ENCODE measurements around the gene PRKCQ. TPM values are rescaled to one million over a fixed set of nuclear protein-coding genes. Genes with fewer than 3 reads are reported as not detected.

The PRKCQ gene
- total RNA-seq, 1 experiment from 2014 or later, result 6.8 TPM

DNA sequence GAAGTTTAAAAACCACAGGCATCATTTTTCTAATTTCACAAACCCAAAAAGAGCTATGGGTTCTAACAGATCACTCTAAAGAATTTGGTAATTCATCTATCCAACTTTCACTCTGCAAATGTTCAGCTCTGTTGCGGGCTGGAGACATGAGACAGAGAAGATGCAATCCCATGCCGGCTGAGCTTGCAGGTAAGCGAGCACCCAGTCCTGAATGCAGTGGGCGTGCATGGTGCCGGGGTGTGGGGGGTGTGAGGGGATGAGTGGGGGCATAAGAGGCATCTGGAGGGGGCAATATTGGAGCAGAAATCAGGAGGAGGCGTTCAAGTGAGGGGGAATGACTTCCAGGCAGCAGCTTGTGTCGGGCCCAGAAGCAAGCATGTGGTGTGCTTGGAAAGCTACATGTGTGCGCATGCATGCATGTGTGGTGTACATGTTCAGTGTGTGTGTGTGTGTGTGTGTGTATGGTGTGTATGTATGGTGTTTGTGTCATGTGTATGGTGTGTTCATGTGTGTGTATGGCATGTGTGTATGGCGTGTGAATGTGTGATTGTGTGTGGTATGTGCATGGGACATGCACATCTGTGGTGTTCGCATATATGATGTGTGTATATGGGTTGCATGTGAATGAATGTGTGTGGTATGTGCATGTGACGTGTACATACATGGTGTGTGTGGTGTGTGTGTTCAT is 172.9 kb downstream of the PRKCQ start:
- no peak for DNase-seq (ENCODE audit: low spot score)

DNA sequence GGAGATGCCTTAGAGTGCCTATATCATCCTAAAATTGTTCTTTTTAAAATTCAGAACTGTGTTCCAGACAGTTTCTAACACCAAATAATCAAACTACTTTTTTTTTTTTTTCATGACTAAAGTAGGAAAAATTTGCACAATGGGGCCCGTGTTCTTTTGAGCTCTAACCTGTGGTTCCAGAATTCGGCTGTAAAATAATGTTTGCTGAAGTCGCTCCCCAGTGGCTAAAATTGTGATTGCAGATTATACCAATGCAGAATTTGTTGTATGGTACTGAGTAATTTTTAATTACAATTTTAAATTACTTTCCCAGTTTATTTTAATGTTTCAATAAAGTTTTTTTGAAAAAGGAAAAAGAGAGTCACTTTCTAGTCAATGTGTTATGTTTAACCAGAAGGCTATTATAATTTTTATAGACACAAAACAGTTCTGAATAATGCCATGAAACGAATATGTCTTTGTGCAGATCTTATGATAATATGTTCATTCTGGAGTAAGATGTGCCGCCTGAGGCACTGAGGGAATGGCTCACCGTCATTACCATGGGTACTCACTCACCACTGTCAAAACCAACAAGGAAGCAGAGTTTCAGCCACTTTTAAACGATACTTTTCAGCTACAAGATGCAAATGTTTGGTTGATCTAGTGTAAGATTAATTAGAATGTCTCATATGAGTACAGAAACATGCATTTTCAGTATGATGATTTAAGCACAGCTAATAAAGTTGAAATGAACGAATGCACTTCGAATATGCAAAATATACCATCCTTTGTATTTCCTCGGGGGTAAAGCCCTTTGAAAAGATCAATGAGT is 173.6 kb downstream of the PRKCQ start:
- DNase-seq (ENCODE audit: low spot score), result no peak

DNA sequence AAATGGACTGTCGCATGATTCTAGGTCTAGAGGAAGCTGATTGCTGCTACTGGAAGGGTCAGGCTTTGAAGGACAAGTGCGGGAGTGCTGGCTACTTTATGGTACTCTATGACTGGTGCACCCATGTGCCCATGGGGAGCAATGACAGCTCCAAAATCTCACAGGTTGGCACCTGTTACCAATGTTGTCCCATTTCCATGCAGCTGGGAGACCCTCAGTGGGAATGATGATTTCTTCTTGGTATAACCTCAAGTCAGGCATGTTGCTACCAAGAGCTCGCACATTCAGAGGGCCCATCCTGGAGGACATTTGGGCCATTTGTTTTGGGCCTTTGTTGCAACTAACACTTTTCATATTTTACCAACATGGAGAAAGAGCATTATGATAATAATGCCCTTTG is 174.4 kb downstream of the PRKCQ start:
- DNase-seq (ENCODE audit: low spot score), result no peak

DNA sequence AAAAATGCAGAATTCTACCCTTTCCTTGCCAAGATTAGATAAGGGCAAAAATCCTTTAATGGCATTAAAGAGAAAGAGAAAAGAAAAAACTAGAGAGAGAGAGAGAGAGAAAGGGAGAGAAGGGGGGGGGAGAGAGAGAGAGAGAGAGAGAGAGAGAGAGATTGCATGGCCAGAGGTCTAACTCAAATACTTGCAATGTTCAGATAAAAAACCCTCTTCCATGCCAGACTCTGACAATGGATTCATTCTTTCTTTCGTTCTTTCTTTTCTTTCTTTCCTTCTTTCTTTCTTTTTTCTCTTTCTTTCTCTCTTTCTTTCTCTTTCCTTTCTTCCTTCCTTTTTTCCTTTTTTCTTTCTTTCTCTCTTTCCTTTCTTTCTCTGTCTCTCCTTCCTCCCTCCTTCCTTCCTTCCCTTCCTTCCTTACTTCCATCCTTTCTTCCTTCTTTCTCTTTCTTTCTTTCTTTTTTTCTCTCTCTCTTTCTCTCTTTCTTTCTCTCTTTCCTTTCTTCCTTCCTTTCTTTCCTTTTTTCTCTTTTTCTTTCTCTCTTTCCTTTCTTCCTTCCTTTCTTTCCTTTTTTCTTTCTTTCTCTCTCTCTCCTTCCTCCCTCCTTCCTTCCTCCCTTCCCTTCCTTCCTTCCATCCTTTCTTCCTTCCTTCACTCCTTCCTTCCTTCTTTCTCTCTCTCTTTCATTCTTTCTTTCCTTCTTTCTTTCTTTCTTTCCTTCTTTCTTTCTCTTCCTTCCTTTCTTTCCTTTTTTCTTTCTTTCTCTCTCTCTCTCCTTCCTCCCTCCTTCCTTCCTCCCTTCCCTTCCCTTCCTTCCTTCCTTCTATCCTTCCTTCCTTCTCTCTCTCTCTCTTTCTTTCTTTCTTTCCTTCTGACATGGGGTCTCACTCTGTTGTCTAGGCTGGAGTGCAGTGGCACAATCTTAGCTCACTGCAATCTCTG is 175.7 kb downstream of the PRKCQ start:
- DNase-seq (ENCODE audit: low spot score), result no peak

DNA sequence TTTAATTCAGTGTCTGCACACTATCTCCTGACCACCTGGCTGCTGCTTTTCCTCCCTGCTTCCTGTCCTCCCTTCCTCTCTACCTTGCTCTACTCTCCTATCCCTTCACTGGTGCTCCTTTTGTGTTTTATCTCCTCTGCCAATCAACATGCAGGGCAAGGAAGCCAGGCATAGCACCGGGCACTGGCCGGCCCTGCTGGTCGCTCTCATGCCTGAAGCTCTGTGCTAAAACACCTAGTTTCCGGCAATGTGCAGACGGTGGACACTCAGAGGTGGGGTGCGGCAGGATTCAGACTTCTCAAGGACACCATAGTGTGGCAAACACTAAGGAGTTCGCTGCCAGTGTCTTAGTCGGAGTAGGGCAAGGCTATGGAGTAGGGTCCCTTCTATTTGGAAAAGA is 177.1 kb downstream of the PRKCQ start:
- no peak for DNase-seq (ENCODE audit: low spot score)

DNA sequence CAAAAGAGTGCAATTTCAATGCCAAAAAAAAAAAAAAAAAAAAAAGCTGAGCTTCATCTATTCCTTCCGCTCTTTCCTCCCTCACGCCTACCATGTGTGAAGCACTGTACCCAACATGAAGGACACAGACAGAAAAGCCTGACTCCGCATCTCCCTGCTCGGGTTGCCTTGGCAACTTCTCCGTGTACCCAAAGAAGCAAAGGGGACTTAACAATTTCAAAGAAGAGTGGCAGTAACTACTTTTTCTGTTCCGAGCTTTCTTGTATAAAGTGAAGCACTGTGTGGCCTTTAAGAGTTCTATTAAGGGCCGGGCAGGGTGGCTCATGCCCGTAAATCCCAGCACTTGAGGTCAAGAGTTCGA is 177.7 kb downstream of the PRKCQ start:
- no peak for DNase-seq (ENCODE audit: low spot score)

DNA sequence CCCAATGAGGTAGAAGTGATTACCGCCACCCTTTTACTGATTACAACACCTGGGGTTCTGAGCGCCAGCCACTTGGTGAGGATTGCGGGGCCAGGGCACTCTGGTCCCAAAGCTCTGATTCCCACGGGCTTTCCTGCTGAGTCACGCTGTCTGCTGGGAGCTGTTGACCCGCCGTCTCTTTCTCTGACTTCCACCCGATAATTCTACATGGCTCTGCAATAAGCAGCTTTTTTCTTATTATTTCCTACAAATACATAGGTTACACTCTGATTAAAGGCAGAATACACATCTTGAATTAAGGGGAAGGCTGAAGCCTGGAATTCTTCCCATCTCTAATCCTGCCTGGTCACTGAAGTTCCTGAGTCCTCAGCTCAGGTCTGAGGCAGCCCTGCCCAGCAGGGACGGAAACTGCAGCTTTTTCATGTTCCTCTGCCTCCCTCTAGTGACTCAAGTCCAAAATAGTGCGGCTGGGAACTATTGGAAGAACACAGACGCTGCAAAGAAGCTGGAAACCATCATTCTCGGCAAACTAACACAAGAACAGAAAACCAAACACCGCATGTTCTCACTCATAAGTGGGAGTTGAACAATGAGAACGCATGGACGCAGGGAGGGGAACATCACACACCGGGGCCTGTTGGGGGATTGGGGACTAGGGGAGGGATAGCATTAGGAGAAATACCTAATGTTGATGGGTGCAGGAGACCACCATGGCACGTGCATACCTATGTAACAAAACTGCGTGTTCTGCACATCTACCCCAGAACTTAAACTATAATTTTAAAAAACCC is 178.3 kb downstream of the PRKCQ start:
- peak; percentile 82 for DNase-seq (ENCODE audit: low spot score)

DNA sequence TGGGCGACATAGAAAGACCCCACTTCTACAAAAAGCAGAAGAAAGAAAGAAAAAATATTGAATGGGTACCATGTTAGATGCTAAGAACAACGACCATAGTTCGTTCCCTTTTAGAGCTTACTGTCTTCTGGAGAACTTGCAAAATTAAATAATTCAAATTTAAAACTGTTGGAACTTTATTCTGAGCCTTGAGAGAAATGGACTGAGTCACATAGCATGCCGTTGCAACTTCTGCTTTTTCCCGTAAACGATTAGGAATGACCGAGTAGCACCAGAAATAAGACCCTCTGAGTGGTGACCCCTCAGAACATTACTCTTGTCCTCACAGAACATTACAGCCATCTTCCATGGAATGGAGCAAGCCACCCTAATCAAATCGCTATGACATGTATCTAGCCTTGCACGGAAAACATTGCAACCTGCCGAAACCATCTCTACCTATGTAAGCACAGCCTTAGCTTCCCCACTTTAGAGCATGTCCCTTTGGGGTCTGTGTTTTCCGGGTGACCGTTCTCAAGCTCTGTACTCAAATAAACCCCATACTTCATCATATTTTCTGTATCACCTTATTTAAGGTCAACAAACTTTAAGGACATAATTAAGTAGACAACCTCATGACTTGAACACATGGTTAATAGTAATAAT is 179.1 kb downstream of the PRKCQ start:
- DNase-seq (ENCODE audit: low spot score), result no peak

DNA sequence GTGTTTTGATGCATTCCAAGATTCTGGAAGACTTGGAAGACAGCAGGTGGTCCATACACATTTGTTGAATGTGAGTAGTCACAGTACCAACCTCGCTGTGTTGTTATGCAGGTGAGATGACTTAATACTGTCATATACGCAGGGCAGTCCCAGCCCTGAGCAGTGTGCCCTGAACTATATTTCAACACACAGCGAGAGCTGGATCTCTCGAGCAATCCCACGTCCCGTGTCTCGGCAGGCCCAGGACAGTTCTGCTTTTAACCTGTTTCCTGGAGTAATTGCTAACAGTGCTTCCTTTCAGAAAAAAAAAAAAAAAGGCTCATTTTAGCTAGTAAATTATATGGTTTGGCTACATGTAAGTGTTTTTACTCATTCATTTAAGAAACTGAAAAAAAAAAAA is 179.7 kb downstream of the PRKCQ start:
- DNase-seq (ENCODE audit: low spot score), result no peak

DNA sequence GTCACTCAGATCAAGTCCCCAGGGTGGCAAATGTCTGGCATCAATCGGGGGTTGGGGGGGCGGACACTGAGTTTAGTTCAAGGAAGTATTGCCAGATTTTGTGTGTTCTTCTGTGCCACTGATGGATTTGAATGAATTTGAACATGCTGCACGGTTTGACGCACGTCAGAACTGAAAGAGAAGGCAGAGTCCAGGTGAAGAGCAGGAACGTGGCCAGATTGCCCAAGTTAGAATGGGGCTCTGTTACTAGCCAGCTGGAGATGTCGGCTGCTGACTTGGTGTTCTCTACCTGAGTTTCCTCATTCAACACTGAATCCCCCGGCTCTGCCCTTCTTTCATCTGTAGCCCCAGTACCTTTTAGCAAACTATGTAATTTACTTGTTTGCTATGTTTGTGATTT is 180.2 kb downstream of the PRKCQ start:
- DNase-seq (ENCODE audit: low spot score), result no peak

DNA sequence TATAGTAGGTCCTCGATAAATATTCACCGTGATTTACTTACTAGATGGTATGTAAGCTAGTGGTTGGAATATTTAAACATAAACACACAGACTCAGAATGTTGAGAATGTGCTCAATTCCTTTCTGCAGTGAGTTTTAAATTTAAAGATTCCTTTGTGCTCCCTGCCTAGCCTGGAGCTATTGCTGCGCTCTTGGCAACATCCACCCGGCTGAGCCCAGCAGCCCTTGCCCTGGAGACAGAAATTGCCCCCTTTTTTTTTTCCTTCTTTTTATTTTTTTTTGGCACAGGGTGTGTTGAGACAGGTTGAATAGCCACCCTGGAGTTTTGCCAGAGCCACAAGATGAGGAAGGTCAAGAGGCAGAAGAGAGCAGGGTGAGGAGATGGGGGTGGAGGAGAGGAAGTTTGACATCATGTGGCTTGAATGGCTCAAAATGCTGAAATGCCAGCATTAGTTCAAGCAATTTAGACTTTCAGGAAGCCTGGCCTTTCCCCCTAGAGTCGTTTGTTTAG is 180.8 kb downstream of the PRKCQ start:
- peak; percentile 67 for DNase-seq (ENCODE audit: low spot score)

DNA sequence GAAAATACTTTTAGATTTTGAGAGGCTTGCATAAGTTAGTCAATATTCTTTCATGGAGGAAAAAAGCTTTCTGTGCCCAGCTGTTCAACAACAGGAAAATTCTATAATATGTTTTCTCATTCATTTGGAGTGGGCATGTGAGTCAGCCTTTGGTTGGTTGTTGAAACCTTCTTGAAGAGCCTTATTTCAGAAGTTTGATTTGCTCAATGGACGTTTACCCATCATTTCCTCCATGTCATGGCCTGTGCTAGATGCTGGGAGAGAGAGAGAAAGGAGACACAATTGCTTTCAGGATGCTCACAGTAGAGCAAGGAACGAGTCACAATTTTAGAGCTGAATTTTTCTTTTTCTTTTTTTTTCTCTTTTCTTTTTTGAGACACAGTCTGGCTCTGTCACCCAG is 181.7 kb downstream of the PRKCQ start:
- no peak for DNase-seq (ENCODE audit: low spot score)

DNA sequence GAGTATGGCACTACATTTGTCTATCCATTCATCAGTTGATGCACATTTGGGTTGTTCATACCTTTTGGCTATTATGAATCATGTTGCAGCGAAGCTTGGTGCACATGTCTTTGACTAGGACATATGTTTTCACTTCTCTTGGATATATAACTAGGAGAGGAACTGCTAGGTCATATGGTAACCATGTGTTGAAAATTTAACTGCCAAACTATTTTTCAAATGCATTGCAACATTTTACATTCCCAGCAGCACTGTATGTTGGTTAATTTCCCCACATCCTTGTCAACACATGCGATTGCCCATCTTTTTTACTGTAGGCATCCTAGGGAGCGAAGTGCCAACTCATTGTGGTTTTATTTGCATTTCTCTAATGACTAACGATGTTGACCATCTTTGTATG is 183.4 kb downstream of the PRKCQ start:
- peak; percentile 59 for DNase-seq (ENCODE audit: low spot score)

DNA sequence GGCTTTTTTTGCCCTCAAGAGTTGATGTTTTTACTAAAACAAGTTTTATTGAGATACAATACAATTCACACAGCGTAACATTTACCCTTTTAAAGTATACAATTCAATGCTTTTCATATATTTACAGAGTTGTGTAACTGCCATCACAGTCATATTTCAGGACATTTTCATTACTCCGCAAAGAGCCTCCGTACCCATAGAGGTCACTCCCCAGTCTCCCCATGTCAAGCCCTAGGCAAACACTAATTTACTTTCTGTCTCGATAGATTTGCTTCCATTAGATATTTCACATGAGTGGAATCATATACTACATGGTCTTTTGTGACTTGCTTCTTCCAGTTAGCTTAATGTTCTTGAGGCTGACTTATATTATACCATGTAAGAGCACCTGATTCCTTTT is 183.8 kb downstream of the PRKCQ start:
- no peak for DNase-seq (ENCODE audit: low spot score)

DNA sequence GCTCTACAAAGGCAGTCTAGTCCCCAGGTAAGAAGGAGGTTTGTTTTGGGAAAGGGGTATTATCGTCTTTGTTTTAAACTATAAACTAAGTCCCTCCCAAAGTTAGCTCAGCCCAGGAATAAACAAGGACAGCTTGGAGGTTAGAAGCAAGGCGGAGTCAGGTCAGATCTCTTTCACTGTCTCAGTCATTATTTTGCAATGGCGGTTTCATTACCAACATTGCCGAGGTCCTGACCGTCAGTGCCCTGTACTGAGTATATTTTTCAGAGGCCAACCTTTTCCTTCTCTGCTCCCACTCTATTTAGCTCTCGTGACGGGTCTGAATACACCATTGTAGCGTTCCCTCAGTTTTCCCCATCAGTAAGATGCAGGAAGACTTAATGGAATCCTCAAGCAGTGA is 184.5 kb downstream of the PRKCQ start:
- no peak for DNase-seq (ENCODE audit: low spot score)

DNA sequence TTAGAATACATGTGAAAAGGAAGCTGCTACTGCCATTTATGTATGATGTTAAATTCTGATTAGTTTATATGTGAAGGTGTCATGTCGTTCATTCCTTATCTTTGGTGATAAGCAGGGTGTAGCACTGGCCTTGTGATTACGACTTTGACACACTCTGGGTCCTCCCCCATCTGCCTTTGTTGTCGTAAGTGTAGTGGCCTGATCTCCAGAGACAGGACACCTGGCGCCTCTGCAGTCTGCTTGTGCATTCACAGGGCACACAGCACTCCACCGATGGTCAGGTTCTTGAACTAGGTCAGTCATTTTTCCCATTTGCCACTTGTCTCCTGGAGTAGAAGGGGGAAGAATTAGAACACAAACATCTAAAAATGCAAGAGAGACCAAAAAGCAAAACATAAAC is 186.0 kb downstream of the PRKCQ start:
- no peak for DNase-seq (ENCODE audit: low spot score)

DNA sequence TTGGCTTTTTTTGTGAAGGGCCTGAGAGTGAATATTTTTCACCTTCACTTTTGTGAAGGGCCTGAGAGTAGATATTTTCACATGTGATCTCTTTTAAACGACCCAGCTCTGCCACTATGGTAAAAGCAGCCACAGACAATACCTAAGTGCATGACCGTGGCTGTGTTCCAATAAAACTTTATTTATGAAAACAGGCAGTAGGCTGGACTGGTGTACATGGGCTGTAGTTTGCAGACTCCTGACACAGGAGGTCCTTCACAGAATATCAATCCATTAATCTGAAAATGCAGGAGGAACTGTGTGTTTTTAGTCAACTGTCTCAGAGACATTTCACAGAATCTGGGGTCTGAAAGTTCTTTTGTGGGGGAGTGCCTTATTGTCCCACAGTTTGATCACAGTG is 186.9 kb downstream of the PRKCQ start:
- no peak for DNase-seq (ENCODE audit: low spot score)

DNA sequence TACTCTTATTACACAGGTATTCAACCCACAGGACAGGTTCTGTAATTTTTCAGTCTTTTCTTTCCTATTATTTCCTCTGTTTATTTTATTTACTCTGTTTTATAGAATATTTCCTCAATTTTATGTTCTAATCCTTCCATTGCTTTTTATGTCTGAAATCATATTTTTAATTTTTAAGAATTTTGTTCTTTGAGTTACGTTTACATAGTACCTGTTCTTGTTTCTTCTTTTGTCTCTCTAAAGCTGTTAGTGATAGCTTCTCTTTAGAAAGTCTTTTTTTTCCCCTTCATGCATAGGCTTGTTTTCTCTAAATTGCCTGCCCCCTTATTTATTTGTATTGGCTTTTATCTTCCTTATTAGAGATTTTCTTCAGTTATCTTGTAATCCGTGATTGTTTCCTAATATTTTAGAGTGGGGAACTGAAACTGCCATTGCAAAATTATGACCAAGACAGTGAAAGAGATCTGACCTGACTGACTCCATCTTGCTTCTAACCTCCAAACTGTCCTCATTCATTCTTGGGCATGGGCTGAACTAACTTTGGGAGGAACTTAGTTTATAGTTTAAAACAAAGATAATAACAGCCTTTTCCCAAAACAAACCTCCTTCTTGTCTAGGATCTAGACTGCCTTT is 189.7 kb downstream of the PRKCQ start:
- no peak for DNase-seq (ENCODE audit: low spot score)

DNA sequence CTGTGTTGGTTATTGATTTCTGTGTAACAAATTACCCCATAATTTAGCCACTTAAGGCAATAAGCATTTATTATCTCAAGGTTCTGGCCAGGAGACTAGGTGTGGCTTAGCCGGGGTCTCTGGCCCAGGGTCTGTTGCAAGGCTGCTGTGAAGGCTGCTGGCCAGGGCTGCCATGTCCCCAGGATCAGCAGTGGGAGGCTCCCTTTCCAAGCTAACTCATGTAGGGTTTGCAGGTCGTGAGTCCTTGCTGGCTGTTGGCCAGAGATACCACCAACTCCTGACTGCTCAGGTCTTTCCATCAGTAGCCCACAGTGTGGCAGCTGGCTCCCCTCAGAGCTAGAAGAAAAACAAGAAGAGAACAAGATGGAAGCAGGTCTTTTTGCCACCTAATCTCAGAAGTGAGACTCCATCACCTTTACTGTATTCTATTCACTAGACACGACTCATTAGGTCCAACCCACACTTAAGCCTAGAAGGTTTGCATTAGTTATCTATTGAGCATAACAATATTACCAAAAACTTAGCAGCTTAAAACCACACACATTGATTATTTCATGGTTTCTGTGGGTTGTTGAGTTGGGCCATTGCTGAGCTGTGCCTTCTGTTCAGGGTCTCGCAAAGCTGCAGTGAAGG is 191.7 kb downstream of the PRKCQ start:
- DNase-seq (ENCODE audit: low spot score), result no peak

DNA sequence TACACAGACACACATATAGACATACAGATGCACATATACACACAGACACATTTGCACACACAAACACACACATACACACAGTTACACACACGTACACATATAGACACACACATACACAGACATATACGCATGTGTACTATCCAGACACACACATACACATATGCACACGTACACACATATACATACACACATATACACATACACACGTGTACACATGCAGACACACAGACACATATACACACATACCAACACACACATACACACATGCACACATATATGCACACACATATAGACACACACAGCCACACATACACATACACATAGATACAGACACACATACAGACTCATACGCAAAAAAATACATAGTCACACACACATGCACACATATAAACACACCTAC is 193.1 kb downstream of the PRKCQ start:
- DNase-seq (ENCODE audit: low spot score), result no peak

All from H4 (cell line).